NCI-H1105 (cell line): ENCODE measurements around the gene SCYL1.
"Not testable (repeated sequence)": the region's sequence is repeated elsewhere in the genome, so short reads cannot be mapped to it uniquely, and the experiment has no call there.

ENCODE experiments used
- DNase-seq: peaks from one replicate; lab custom pipeline; 2025; lab: John Stamatoyannopoulos, UW

Gene SCYL1

DNA sequence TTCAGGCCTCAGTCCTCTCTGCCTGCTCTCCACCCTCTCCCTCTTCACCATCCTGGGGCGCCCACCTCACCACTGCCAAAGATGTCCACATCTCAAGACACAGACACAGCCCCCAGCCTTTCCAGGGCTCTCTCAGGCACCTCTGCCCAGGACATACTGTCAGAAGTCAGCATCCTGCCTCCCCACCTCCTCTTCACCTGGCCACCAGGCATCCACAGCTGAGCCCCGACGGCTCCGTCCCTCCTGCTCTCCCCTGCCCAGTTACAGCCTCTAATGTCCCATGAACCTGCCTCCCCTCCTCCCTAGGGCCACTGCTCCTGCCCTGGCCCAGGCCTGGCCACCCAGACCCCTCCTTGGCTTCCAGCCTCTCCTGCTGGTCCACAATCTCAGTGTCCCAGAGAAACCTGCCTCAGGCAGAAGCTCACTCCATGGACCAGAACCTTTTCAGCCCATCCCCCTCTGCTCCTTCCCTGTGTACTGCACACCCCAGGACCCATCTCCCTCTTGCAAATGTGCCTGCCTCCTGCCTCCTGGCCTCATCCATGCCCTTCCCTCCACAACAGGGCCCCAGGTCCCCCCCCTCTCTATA is 30.1 kb downstream of the SCYL1 start:
- DNase-seq = no peak

DNA sequence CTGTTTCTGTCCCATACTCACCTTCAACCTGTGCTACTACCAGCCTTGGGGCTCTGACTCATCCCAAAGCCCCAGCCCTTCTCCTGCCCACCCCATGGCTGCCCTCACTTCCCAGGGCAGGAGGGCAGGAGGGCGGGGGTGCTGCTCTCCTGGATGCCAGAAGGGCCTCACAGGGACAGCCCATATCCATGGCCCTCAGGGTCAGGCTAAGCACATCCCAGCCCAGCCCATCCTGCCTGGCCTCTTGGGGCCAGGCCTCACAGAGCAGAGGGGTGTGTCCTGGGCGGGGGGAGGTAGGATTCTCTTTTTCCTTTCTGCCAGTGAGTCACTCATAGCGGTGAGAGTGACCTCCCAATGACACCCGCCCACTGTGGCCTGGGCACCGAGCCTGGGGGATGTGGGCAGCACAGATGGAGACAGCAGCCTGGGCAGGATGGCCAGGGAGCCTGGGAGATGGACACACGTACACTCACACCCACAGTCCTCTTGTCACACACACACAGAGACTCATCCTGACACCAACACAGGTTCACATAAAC is 30.9 kb downstream of the SCYL1 start:
- no peak for DNase-seq

DNA sequence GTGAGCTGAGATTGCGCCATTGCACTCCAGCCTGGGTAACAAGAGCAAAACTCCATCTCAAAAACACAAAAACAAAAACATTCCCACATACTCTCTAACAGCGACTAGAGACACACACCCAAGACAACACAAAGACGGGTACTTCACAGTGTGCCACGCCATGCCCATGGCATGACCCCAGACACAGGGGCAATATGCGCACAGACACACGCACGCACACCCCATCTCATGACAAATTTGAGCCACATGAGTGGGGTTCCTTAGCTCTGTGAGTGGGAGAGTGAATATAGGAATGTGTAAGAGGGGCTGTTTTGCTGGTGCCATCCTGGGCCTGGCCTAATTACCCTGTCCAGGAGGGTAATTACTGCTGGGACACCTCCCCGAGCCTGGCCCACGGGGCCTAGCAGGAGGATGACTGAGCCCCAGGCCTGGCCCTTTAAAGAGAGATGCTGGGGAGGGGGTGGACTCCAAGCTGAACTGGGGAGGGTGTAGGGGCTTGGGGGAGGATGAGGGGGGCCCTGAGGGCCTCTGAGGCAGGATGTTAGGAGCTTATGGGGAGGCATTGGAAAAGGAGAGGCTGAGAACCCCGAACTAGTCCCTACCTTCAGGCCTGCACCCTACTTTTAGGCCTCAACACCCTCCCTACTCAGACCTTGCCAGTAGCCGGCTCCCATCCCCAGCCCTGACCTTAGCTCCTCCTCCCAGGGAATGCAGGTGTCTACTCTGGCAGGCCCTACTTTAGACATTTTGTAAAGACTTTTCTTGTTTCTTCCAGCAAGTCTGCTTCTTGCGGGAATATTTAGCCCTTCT is 31.8 kb downstream of the SCYL1 start:
- DNase-seq = no peak

DNA sequence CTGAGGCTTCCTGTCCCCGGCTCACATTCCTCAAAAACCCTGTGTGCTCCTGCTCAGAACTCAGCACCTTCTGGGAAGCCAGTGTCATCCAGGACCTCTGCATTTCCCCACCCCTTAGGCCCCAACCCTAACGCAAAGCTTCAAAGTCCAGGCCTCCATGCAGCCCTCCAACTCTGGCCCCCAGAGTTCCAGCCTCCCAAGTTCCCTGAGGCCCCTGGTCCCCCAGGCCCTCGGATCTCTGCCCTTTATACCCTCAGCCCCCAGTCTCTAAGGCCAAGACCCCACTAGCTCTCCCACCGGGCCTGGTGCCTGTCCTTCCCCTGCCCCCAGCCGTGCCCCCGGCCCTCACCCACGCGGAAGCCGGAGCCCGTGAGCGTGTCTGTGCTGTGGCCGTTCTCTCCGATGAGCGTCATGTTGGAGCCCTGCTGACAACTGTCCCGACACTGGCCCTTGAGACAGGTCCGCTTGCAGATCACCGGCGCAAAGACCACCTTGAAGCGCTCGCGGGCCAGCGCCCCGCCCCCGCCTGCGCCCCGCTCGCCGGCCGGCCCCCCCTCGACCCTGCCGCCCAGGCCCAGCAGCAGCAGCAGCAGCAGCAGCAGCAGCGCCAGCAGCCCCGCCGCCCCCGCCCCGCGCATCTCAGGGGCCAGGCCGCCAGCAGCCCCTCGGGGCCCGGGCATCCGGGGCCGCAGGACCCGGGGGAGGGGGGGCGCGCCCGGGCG is 32.6 kb downstream of the SCYL1 start:
- no peak for DNase-seq

DNA sequence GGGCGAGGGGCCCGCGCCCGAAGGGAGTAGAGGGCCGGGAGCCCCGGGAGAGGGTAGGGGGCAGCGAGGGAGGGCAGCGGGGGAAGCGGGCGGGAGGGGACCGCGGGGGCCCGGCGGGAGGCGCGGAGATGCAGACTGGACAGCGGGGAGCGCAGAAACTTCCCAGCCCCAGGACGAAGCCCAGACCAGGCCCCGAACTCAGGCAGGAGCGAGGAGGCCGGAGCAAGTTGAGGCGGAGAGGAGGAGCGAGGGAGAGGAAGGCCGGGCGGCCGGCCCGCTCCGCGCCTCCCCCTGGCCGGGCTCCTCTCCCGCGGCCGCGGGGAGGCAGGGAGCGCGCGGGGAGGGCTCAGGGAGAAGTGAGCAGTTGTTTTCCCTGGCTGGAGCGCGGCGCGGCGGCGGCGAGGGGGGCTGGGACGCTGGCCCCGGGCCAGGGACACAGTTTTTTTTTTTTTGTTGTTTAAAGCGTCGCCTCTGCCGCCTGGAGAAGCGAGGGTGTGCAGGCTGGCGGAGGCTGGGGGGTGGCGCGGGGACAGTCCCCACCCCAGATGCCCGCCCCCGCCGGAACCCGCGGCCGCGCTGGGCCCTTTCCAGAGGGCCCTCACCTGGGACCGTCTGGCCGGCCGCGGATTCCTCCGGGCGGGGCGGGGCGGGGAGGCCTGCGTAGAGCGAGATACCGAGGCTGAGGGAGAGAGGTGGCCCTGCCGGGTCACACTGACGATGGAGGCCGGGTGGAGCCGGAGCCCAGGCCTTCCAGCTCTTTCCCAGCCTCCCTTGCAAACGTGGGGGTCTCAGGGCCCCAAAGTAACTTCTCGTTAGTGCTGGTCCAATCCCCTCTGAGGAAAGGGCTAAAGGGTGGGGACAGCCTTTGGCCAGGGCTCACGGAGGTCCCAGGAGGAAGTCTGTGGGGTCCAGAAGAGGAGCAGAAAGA is 33.4 kb downstream of the SCYL1 start, which contains the start of gene LTBP3:
TSS of gene LTBP3 (minus strand) at position 358 of the 928 bp plus-strand sequence. CDS start 400 bp downstream, outside the sequence.
- peak; percentile 57 for DNase-seq

DNA sequence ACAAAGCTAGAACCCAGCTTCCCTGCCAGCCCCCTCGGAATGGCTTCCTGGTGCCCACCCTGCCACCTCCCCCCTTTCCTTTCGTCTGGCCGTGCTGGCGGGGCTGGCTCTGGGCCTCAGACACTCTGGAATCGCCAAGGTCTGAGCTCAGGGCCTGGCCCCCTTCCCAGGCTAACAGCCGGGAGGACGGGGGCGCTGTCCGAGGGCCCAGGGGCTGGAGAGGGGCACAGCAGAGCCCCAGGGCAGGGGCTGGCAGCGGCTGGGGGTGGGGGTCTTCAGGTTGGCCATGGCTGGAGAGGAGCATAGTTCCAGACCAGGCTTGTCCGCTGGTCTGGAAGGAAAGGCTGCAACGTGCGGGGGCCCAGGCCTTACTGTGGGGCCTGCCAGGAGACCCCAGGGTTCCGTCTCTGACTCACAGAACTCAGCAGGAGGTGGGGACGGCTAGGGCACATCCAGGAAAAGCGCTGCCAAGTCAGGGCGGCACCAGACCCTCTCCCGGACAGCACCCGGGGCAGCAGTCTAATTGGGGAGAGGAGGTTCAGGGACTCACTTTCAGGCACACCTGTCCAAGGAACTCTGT is 34.1 kb downstream of the SCYL1 start:
- DNase-seq = no peak

DNA sequence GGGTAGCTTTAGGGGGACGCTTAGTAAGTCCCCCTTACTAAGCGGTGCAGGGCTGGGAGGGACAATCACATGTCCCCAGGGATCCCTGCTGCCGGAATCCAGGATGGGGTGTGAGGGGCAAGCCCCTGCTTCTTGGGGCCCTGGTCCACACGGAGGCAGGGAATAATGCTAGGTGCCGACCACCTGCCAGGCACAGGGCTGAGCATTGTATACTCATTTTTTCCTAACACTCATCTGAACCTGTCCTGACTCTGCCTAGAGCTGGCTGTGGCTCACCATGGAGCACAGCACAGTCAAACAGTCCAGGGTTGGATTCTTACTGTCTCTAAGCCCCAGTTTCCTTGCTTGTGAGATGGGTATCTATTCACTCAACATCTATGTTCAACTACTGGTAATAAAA is 34.7 kb downstream of the SCYL1 start:
- no peak for DNase-seq

DNA sequence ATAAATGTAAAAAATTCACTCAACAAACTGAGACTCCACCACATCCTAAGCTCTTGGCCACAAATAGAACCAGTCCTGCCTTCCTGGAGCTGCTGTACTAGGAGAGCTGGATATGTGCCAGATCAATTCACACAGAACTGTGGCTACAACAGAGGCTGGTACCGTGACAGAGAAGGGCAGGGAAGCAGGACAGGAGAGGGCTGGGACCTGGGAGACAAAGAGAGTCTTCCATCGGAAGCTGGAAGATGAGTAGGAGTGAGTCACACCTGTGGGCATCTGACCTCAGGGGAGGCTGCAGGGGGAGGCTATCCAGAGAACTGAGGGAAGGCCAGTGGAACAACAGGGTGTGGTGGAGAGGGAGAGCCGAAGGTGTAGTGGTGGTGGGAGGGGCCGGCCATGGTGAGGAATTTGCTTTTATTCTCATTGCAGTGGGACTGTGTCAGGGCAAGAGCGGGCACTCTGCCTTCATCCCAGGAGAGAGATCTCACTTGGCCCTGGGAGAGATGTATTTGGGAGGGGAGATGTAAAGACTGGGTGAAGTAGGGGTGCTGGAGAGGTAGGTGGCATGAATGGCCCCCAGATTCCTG is 35.2 kb downstream of the SCYL1 start:
- DNase-seq = no peak

DNA sequence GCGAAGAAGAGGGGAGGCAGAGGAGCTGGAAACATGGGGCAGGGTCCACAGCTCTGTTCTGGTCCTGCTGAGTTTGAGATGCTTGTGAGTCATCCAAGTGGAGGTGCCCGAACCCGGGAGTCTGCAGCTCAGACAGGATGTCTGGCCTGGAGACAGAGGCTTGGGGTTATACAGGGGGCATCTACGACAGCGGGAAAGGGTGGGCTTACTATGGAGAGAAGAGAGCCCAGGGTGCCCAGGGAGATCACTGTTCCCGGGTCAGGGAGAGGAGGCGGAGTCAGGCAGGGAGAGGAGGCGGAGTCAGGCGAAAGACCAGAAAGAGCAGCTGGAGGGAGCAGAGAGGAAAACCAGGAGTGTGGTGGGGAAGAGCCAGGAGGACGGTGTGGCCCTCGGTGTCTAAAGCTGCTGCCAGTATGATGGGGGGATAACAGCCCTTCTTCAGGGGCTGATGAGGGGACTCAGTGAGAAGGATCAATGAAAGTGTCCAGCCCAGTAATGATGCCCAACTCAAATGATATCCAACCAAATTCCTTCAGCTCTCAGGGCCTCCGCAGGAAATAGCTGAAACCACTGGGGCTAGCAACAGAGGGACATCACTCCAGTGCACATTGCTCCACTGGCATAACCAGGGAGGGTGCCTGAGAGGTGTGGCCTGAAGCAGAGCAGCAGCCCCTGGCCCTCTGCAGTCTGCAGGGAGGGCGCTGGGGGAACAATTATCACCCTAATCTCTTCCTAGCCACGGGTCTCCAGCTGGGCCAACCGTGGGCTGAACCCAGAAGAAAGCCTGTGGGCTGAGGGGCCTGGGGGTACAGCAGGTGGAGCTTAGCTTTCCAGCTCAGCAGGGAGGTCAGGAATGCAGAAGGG is 35.9 kb downstream of the SCYL1 start:
- DNase-seq = no peak

DNA sequence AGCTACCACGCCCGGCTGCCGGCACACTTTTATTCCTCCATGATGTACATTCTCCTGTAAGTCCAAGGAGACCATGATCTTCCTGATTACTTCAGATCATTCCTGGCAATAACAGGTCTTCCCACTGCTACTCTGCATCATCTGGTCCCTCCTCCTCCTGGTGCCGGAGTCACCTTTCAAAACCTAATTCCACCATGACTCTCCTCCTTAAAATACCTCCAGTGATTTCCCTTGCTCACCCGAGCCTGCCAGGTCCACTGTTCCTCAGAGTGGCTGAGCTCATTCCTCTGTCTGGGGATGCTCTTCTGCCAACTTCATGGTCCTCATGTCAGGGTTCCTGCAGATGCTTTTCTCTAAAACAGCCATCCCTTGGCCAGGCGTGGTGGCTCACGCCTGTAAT is 37.1 kb downstream of the SCYL1 start:
- no peak for DNase-seq

DNA sequence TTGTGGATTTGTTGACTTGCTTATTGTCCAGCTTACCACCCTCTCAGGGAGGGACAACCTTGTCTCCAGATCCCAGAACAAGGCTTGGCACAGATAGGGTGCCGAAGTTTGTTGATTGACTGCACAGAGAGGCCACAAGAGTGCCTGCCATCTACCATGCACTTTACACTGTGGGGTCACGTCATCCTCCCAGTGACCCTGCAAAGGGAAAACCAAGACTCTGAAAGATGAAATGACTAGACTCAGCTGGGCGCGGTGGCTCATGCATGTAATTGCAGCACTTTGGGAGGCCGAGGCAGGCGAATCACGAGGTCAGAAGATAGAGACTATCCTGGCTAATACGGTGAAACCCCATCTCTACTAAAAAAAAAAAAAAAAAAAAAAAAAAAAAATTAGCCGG is 37.9 kb downstream of the SCYL1 start:
- DNase-seq = no peak

DNA sequence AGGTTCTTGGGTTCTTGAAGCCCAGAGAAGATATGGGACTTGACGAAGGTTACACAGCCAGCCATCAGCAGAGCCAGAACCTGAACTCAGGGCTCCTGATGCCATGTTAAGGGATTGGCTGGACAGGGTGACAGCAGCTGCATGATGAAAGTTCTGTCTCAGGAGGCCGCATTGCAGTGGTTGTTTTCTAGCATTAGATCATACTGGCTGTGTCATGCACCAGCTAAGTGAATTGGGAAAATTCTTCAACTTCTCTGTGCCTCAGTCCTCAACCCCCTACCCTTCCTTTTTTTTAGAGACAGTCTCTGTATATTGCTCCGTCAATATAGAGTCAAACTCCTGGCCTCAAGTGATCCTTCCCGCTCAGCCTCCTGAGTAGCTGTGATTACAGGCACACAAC is 38.7 kb downstream of the SCYL1 start:
- no peak for DNase-seq

DNA sequence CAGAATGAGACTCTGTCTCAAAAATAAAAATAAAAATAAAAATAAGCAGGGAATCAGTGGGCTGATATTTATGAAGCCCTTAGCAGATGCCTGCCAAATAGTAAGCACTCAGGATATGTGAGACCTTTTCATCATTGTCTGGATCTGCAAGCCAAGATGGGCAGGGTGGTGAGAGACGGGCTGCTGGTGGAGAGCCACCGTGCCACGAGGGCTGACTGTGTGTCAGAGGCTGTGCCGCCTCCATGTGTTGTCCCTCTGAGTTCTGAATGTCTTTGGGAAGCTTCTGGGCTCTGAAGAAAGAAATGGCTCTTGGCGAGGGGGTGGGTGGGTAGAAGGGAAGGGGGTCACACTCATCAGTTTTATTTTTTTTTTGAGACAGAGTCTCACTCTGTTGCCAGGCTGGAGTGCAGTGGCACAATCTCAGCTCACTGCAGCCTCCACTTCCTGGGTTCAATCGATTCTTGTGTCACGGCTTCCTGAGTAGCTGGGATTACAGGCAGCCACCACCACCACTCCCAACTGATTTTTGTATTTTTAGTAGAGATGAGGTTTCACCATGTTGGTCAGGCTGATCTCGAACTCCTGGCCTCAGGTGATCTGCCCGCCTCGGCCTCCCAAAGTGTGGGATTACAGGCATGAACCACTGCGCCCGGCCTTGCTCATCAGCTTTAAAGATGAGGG is 40.1 kb downstream of the SCYL1 start:
- DNase-seq = not testable (repeated sequence)

DNA sequence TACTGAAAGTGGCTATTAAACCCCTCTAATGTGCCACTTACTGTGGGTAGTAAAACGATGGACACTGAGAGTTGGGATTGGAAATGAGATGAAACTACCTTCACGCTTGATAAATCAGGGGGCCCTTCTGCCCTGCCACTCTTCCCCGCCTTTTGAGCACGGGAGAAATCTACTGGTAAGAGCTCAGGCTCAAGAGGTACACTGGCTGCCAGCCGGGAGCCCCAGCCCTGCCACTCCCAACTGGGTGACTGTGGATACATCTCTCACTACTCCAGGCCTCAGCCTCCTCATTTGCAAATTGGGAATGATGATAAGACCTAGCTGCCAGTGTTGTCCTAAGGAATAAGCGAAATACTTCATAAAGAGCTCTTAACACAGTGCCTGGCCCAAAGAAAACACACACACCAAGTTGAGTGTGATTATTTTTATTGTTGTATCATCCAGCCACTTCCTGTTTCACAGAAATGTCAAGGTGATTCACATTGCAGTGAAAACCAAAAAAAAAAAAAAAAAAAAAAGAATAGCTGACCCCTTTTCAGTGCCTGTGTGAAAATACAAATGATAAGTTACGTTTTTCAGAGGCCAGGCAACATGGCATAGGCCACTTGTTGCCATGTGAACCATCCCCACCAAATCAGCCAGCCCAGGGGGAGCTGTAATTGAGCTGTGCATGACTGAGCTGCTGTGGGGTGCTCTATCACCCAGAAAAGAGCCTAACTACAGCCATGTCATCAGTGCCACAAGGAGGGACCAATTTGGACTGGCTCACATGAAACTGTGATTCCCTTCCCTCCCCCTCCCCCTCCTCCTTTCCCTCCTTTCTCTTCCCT is 41.0 kb downstream of the SCYL1 start:
- no peak for DNase-seq

DNA sequence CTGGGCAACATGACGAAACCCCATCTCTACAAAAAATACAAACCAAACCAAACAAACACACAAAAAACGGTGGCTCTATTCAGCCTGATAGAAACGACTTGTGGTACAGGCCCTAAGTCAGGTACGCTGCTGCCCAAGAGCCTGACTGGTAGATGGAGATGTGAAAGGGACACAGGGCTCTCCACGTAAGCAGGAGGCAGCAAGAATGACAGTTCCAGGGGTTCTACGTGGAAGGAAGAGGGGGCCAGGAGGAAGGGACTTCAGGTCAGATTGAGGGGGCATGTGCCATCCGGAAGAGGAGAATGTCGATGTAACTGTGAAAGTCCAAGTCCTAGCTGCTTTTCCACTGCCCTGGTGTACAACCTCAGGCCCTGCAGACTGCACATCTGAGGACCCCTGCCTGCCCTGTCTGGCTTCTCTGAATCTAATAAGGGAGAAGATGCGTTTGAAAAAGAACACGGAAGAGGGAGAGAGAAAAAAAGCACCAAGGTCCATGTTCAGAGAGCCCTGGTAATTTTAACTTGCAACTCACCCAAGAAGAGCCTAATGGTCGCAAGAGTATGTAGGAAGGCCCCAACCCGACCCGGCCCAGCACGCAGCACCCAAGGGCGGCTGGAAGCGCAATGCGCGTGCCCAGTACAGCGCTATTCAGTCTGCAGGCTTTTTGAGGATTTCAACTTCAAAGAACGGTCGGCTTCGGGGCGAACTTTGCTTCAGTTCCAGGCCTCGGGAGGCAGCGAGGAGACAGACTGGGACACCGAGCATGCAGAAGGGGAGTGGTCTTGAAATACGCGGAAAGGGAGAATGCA is 44.5 kb downstream of the SCYL1 start:
- DNase-seq = no peak

DNA sequence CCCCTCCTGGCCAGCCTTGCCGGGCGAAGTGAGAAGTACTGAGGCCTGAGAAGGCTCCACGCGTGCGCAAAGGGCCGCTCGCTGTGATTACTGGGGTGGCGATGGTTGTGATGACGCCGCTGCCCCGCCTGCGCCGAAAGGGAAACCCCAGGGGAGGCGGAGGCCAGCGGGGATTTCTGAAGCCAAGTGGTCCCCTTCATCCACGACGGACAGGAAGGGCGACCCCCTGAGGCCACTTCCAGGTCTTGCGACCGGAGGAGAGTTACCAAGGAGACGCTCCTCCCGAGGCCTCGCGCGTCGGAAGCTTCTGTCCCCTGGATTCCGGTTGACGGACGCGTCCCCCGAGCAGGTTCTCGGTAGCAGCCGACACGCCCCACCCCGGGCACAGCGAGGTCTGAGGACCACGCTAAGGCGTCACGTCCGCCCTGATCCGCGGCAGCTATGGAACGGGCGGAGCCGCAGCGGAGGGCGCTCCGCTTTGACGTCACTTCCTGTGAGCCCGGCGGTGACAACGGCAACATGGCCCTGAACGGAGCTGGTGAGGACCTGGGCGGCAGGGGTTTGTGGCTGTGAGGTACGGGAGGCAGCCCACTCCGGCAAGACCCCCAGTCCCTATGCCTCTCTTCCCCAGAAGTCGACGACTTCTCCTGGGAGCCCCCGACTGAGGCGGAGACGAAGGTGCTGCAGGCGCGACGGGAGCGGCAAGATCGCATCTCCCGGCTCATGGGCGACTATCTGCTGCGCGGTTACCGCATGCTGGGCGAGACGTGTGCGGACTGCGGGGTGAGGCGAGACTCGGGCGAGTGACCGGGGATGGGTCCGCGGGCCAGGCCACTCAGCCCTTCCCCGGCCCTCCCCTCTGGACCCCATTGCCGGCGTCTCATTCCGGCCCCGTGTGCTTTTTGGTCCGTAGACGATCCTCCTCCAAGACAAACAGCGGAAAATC is 45.4 kb downstream of the SCYL1 start, which contains the start of gene ZNRD2:
TSS of gene ZNRD2 (plus strand) at position 505 of the 946 bp plus-strand sequence. CDS start at position 520, 15 bp downstream.
- peak; percentile 98 for DNase-seq
